C4-2B (cell line): ENCODE data around the gene CEP131.

Source experiments
- H3K27ac ChIP-seq: fragments of 450-650 bp; 2 replicates; pipeline ENCODE4 v1.5.1; 2017
- CTCF ChIP-seq: fragments of 450-650 bp; conservative IDR thresholded peaks from 2 replicates; pipeline ENCODE4 v1.5.1; 2017; ENCODE audit warnings: mild to moderate bottlenecking
- ZFX ChIP-seq: fragments of 450-650 bp; IDR thresholded peaks from 2 replicates; pipeline ENCODE4 v1.6.1; 2017

Gene CEP131

GRCh38 chr17:81251094-81251708, 28.4 kb upstream of the CEP131 start:
- TF ChIP-seq ZFX (no peak), CTCF (no peak)
- no peak overlapping the region for H3K27ac ChIP-seq

- H3K27ac ChIP-seq: no peak overlapping the region
- TF ChIP-seq ZFX (no peak), CTCF (no peak)
These were observed 27.7 kb upstream of the CEP131 start for GRCh38 chr17:81250286-81251093.

GRCh38 chr17:81249223-81250040, 26.7 kb upstream of the CEP131 start:
- H3K27ac ChIP-seq: no peak overlapping the region
- TF ChIP-seq CTCF (no peak), ZFX (no peak)

GRCh38 chr17:81248649-81249048, 25.9 kb upstream of the CEP131 start:
- TF ChIP-seq CTCF (no peak), ZFX (no peak)
- H3K27ac ChIP-seq: no peak overlapping the region

- TF ChIP-seq CTCF (no peak), ZFX (no peak)
- no peak overlapping the region for H3K27ac ChIP-seq
These were observed 24.7 kb upstream of the CEP131 start for GRCh38 chr17:81247339-81247990.

- TF ChIP-seq ZFX (no peak), CTCF (no peak)
- H3K27ac ChIP-seq: no peak overlapping the region
These were observed 24.0 kb upstream of the CEP131 start for GRCh38 chr17:81246679-81247338.
